Stomach (tissue), 9 donors: ENCODE measurements around the gene SLIT1. TPM values are rescaled to one million over a fixed set of nuclear protein-coding genes. Genes with fewer than 3 reads are reported as not detected.
A peak's percentile ranks its signal among the peaks of the same experiment; 100 is the strongest.

ENCODE experiments used
- DNase-seq, 2 donors: peaks; one replicate each; pipeline versions ENCODE4 v3.0.0 to v3.0.0-alpha.2; 2013 to 2019
- H3K27ac ChIP-seq, 5 donors: fragments of 200-600 bp in 4 of 5; sonication (generic) in 4 of 5; one replicate each; pipeline ENCODE4 v1.5.1; 2013 to 2019; ENCODE audit warnings: mild to moderate bottlenecking in 1 of 5, moderate library complexity in 1 of 5
- H3K27me3 ChIP-seq, 3 donors: fragments of 200-600 bp; sonication (generic); one replicate each; pipeline ENCODE4 v1.5.1; 2017 to 2019; ENCODE audit warnings: mixed run types in 1 of 3
- H3K36me3 ChIP-seq, 4 donors: fragments of 200-600 bp; sonication (generic); 1 replicate in 3 of 4; 2 replicates in 1 of 4; pipeline ENCODE4 v1.5.1; 2016 to 2019
- H3K4me1 ChIP-seq, 4 donors: fragments of 200-600 bp; sonication (generic); one replicate each; pipeline ENCODE4 v1.5.1; 2016 to 2019
- H3K4me3 ChIP-seq, 4 donors: fragments of 200-600 bp; sonication (generic) in 3 of 4; one replicate each; pipeline ENCODE4 v1.5.1; 2016 to 2019; ENCODE audit warnings: mild to moderate bottlenecking in 1 of 4
- H3K9me3 ChIP-seq, 4 donors: fragments of 200-600 bp; sonication (generic); one replicate each; pipeline ENCODE4 v1.5.1; 2016 to 2019
- EP300 ChIP-seq: sonication (generic); formaldehyde crosslinking; IDR thresholded peaks from one replicate; pipeline ENCODE4 v1.6.1; 2017; ENCODE audit warnings: antibody characterized with exemption
- POLR2A ChIP-seq, 4 donors: fragments of 450-650 bp; IDR thresholded peaks; one replicate each; pipeline ENCODE4 v1.6.1; 2016; ENCODE audit warnings: antibody characterized with exemption in 4 of 4, control low read depth in 2 of 4, mild to moderate bottlenecking in 1 of 4, moderate library complexity in 1 of 4
- POLR2AphosphoS5 ChIP-seq, 3 donors: sonication (generic); formaldehyde crosslinking; IDR thresholded peaks; one replicate each; pipeline ENCODE4 v1.6.1; 2016; ENCODE audit warnings: antibody characterized with exemption in 3 of 3
- WGBS, 5 donors: extraction: QIAGEN DNeasy Blood & Tissue Kit in 3 of 5; methylation state at CpG; one replicate each; pipeline versions ENCODE4 v1.1.5 to v1.1.7; 2013 to 2018; 5-methylcytosine and 5-hydroxymethylcytosine counted together
- intact Hi-C: fragments of 100-400 bp; cut with DNase I; formaldehyde crosslinking; loops from one replicate; pipeline ENCODE4 v1.15.1; 2023; ENCODE audit warnings: low total_unique reads
- polyA plus RNA-seq, 3 donors: library from polyadenylated mRNA; stranded (reverse); fragments of 200-250 nt; gene quantifications; one replicate each; pipeline ENCODE4 v1.2.3, GENCODE V29; 2013
- total RNA-seq, 5 donors: library from RNA; depleted of rRNA; stranded (reverse); fragments of >200 nt; gene quantifications; one replicate each; pipeline versions ENCODE4 v1.1.0 to v1.2.3, GENCODE V29; 2014 to 2016
- TF ChIP-seq, protein P1 (sequence below), 7 experiments: fragments of 450-650 bp in 4 of 7; fragments of 200-600 bp in 3 of 7; sonication (generic) in 3 of 7; IDR thresholded peaks; one replicate each; pipeline ENCODE4 v1.5.1; 2016 to 2019; ENCODE audit warnings: antibody characterized with exemption in 7 of 7, control low read depth in 2 of 7, mild to moderate bottlenecking in 1 of 7
- donor health status: healthy with polysubstance abuse.
- donor health status: Bipolar disorder and iron deficiency.
- donor health status: healthy.

Gene SLIT1
- total and polyA plus RNA-seq, 8 donors = under 0.01 to 6.1 (median 0.44) TPM

DNA sequence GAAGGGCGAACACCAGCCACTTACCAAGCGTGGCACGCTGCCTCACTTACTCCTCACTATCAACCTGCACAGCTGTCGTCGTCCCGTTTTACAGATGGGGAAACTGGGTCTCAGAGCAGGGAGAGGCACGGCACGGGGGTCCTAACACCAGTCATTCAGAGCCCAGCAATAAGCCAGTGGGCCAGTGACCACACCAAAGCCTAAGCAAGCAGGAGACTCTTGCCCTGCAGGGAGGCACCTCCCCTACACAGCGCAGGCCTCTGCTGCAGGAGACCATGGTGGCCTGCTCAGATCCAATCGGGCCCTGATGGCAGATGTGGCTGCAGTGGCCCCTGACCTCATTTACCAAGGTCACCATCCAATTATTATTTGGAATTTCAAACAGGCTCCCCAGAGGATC lies 4.8 kb downstream of the SLIT1 start:
- H3K36me3 ChIP-seq = no peaks in the 10 kb centered on the region
- no peak for DNase-seq
- TF ChIP-seq EP300 = no peak
- no peak for TF ChIP-seq POLR2AphosphoS5 (IDR thresholded peaks at IDR 0.05)
- TF ChIP-seq POLR2A (IDR thresholded peaks at IDR 0.05) = no peak
- TF ChIP-seq, protein P1, sequence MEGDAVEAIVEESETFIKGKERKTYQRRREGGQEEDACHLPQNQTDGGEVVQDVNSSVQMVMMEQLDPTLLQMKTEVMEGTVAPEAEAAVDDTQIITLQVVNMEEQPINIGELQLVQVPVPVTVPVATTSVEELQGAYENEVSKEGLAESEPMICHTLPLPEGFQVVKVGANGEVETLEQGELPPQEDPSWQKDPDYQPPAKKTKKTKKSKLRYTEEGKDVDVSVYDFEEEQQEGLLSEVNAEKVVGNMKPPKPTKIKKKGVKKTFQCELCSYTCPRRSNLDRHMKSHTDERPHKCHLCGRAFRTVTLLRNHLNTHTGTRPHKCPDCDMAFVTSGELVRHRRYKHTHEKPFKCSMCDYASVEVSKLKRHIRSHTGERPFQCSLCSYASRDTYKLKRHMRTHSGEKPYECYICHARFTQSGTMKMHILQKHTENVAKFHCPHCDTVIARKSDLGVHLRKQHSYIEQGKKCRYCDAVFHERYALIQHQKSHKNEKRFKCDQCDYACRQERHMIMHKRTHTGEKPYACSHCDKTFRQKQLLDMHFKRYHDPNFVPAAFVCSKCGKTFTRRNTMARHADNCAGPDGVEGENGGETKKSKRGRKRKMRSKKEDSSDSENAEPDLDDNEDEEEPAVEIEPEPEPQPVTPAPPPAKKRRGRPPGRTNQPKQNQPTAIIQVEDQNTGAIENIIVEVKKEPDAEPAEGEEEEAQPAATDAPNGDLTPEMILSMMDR (IDR thresholded peaks at IDR 0.05) = no peak
- no peak overlapping the region for H3K4me3 ChIP-seq
- 86 to 93% (median 88%) methylated on average over 9 to 10 of the region's 10 CpGs for WGBS, 5 donors
- intact Hi-C loops = no loop called here
- no peaks in the 10 kb centered on the region for H3K9me3 ChIP-seq
- H3K27ac ChIP-seq = no peak overlapping the region
- H3K27me3 ChIP-seq = peaks cover 9 to 94% (median 44%) of the 10 kb centered on the region in 3 donors
- peaks cover 6 to 19% (median 13%) of the 10 kb centered on the region in 4 donors for H3K4me1 ChIP-seq

DNA sequence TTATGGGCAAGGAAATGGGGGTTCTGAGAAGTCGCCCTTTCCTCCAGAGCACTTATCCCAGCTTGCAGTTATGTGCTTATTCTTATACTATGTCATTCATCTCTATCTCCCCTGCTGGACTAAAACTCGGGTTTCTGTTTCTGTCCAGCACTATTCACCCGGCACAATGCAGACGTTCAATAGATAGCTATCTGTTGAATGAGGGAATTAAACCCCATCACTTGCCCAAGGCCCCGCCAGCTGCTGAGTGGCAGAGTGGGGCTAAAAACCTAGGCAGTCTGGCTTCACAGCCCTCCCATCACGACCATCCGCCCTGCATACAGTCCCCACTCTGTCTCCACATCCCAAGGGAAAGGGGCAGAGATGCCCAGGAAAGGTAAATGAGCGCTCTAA lies 5.4 kb downstream of the SLIT1 start:
- no peak overlapping the region for H3K4me3 ChIP-seq
- WGBS, 5 donors = 61 to 69% (median 66%) methylated on average over 8 of the region's 8 CpGs
- TF ChIP-seq EP300 = no peak
- peaks cover 4 to 94% (median 38%) of the 10 kb centered on the region in 3 donors for H3K27me3 ChIP-seq
- no peaks in the 10 kb centered on the region for H3K36me3 ChIP-seq
- peaks cover 0 to 12% (median 7%) of the 10 kb centered on the region in 4 donors for H3K4me1 ChIP-seq
- H3K27ac ChIP-seq = no peak overlapping the region
- no peak for DNase-seq
- intact Hi-C loops = no loop called here
- no peaks in the 10 kb centered on the region for H3K9me3 ChIP-seq

DNA sequence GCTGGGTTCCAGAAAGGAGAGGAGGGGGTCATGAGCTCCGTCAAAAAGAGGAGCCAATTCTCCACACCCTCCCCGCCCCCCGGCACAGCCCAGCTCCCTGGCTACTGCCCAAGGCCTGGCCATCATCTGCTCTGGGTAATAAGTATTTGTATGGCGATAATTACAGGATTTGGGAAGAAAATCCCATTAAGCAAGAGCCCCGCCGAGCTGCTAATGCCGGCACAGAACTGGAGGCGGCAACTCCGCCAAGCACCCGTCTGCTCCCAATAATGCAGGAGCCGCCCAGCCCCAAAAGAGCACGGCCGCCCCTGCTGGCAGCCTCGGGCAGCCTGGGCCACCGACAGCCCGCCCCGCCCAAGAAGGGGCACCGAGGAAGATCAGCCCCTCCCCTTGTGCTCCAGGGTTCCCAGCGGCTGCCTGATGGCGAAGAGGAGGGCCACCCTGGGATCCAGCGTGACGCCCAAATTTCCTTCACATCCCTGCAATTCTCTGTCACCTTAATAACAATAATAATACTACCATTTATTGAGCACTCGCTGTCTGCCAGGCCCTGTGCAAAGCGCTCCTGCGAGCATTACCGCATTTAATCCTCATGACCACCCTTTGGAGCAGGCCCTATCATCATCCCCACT lies 5.9 kb downstream of the SLIT1 start:
- WGBS, 5 donors = 18 to 38% (median 23%) methylated on average over 11 to 26 of the region's 26 CpGs
- H3K4me1 ChIP-seq = peaks cover 0 to 7% (median 3%) of the 10 kb centered on the region in 4 donors
- DNase-seq = peak in 1 of 2 donors; percentile 60
- H3K36me3 ChIP-seq = no peaks in the 10 kb centered on the region
- peak overlapping the region in 2 of 4 donors; percentile 11 for H3K4me3 ChIP-seq
- TF ChIP-seq POLR2A (IDR thresholded peaks at IDR 0.05) (no peak), POLR2AphosphoS5 (IDR thresholded peaks at IDR 0.05) (no peak), EP300 (no peak)
- TF ChIP-seq, protein P1 (IDR thresholded peaks at IDR 0.05) = no peak
- intact Hi-C loops = no loop called here
- H3K27me3 ChIP-seq = peaks cover 0 to 92% (median 33%) of the 10 kb centered on the region in 3 donors
- no peak overlapping the region for H3K27ac ChIP-seq
- no peaks in the 10 kb centered on the region for H3K9me3 ChIP-seq

DNA sequence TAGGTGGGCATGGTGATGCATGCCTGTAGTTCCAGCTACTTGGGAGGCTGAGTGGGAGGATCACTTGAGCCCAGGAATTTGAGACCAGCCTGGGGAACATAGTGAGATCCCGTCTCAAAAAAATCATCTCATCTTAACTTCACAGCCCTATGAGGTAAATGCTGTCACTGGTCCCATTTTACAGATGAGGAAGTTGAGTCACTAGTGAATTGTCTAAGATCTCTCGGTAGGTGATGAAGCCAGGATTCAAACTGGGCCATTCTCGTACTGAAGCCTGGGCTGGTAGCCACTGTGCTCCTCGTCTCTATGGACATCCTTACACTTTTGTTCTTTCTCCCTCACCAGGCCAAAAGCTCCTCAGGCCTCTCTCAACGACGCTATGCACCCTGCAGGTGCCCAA lies 6.4 kb downstream of the SLIT1 start:
- Histone ChIP-seq H3K27ac (no peak overlapping the region), H3K27me3 (peaks cover 0 to 89% (median 28%) of the 10 kb centered on the region in 3 donors), H3K36me3 (no peaks in the 10 kb centered on the region), H3K4me3 (peak overlapping the region in 1 of 4 donors; percentile 11), H3K4me1 (peaks cover 0 to 7% (median 3%) of the 10 kb centered on the region in 4 donors), H3K9me3 (no peaks in the 10 kb centered on the region)
- 44 to 54% (median 44%) methylated on average over 6 of the region's 6 CpGs for WGBS, 5 donors
- intact Hi-C loops = no loop called here
- DNase-seq = no peak
- no peak for TF ChIP-seq POLR2AphosphoS5 (IDR thresholded peaks at IDR 0.05)
- TF ChIP-seq, protein P1 (IDR thresholded peaks at IDR 0.05) = no peak
- no peak for TF ChIP-seq EP300
- no peak for TF ChIP-seq POLR2A (IDR thresholded peaks at IDR 0.05)

DNA sequence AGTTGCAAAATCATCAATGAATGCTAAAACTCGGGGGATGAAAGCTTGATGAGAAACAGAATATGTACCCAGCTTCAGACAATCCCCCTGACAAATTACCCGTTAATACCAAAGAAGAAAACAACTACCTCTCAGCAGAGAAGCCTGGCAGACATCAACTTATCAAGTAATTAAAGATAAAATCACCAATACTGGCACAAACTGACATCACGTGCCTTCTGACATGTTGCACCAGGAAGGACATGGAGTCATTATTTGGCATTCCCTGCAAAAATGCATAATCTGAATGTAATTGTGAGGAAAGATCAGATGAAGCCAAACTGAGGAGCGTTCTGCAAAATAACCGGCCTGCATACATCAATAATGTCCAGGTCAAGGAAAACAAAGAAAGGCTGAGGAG lies 7.7 kb downstream of the SLIT1 start:
- Histone ChIP-seq H3K27me3 (peaks cover 0 to 83% (median 24%) of the 10 kb centered on the region in 3 donors), H3K4me1 (peaks cover 0 to 7% (median 3%) of the 10 kb centered on the region in 4 donors), H3K27ac (no peak overlapping the region), H3K36me3 (no peaks in the 10 kb centered on the region), H3K9me3 (no peaks in the 10 kb centered on the region), H3K4me3 (no peak overlapping the region)
- DNase-seq = no peak
- intact Hi-C loops = no loop called here
- TF ChIP-seq, protein P1 (IDR thresholded peaks at IDR 0.05) = no peak
- no peak for TF ChIP-seq POLR2A (IDR thresholded peaks at IDR 0.05)
- 66 to 79% (median 74%) methylated on average over 5 of the region's 5 CpGs for WGBS, 5 donors
